GM13977 (cell line): ENCODE results near the gene CACNA1G.

Experiments used
- DNase-seq: peaks from one replicate; pipeline ENCODE4 v3.0.0; 2012; ENCODE audit warnings: low spot score
- in situ Hi-C: fragments of 300-500 bp; cut with MboI; formaldehyde crosslinking; loops from one replicate; pipeline ENCODE4 v1.12.0; 2022; ENCODE audit warnings: low sequenced_read_pairs, low pct_unique_long_range_greater_than_20kb, mixed read lengths, inconsistent platforms; ENCODE audit not compliant: unreplicated experiment
- TF ChIP-seq, protein P1 (sequence below): IDR thresholded peaks from 2 replicates; pipeline ENCODE4 v1.5.1; 2012; ENCODE audit warnings: mild to moderate bottlenecking, control low read depth; ENCODE audit not compliant: insufficient read depth; ENCODE audit errors: extremely low read depth, missing control alignments

The CACNA1G gene

DNA sequence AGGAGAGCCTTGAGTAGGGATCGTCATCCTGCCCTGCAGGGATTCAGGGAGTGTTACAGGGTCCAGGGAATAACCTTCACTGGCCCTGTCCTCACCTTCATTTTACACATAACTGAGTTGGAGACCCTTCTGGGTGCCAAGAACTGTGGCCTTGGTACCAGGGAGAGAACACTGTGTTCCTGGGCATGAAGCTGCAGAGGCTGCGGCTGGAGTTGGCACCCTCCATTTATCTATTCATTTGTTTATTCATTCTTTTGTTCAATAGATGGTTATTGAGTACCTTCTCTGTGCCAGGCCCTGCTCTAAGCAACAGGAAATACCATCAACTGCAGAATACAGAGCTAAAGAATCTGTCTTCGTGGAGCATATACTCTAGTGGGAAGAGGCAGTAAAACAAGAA is 80.8 kb downstream of the CACNA1G start:
- in situ Hi-C loops, result loop anchor here (10.0 kb wide), 1 partner anchor 157 kb away; no protein-coding TSS in a partner anchor
- TF ChIP-seq, protein P1, sequence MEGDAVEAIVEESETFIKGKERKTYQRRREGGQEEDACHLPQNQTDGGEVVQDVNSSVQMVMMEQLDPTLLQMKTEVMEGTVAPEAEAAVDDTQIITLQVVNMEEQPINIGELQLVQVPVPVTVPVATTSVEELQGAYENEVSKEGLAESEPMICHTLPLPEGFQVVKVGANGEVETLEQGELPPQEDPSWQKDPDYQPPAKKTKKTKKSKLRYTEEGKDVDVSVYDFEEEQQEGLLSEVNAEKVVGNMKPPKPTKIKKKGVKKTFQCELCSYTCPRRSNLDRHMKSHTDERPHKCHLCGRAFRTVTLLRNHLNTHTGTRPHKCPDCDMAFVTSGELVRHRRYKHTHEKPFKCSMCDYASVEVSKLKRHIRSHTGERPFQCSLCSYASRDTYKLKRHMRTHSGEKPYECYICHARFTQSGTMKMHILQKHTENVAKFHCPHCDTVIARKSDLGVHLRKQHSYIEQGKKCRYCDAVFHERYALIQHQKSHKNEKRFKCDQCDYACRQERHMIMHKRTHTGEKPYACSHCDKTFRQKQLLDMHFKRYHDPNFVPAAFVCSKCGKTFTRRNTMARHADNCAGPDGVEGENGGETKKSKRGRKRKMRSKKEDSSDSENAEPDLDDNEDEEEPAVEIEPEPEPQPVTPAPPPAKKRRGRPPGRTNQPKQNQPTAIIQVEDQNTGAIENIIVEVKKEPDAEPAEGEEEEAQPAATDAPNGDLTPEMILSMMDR, result no peak
- DNase-seq, result no peak

DNA sequence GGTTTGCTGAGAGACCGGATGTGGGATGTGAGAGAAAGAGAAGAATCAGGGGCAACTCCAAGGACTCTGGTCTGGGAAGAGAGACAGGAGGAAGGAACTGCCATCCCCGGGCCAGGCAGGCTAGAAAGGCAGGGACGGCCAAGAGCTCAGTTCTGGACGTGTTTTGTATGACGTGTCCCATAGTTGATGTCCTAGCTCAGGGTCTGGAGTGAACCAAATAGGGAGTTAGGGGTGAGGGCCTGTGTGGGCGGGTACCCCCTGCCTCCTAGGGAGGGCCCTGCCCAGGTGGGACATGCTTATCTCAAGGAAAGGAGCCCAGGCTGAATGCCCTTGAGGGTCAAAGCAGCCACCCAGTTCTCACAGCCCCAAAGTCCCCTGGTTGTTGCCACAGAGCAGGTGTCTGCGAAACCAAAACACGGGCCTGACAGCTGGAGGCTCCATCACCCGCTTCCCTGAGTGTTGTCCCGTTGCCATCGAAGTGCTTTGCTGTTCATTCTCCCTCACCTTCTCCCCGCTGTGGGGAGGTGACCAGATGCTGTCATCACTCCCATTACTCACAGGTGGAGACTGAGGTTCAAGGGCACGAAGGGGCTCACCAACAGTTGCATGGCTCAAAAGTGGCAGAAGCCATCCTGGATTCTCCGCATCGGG is 81.7 kb downstream of the CACNA1G start:
- no peak for DNase-seq
- in situ Hi-C loops, result loop anchor here (10.0 kb wide), 1 partner anchor 157 kb away; no protein-coding TSS in a partner anchor
- TF ChIP-seq, protein P1, result no peak

DNA sequence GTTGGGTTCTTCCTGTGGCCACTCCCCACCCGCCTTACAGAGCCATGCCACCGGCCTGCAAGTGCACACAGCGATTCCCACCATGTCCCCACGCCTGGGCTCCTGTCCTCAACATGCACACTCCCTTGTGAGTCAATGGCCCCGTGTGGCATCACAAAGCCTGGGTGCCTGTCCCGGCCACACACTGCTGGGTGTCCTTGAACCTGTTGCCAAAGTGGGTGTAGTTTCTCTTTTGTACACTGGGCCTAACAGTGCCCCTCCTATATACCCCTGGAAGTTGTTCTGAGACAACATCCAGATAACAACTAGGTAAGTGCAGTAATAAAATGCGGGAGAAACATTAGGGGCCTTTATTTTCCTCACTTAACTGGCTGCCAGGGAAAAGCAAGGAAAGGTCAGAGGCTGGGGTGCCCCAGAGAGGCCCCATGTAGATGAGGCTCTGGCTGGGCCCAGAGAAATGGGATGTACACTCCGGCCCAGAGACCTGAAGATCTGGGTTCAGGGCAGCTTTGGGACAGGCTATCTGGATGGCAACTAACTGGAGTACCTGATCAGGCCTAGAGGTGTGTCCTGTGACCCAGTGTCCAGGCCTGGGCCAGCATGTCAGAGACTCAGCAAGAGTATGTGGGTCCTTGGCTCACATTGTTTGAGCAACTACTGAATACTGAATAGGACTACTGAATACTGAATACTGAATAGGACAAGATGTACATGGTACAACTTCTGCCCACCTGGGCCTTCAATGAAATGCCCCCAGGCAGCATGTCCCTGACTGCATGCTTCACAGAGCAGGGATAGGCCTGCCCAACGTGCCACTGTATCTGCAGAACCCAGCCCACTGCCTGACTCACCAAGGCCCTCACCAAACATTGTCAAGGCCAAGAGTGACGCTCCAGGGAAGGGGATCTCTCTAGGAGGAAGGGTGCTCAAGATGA is 82.5 kb downstream of the CACNA1G start:
- TF ChIP-seq, protein P1, result no peak
- in situ Hi-C loops, result loop anchor here (10.0 kb wide), 1 partner anchor 158 kb away; no protein-coding TSS in a partner anchor
- no peak for DNase-seq

DNA sequence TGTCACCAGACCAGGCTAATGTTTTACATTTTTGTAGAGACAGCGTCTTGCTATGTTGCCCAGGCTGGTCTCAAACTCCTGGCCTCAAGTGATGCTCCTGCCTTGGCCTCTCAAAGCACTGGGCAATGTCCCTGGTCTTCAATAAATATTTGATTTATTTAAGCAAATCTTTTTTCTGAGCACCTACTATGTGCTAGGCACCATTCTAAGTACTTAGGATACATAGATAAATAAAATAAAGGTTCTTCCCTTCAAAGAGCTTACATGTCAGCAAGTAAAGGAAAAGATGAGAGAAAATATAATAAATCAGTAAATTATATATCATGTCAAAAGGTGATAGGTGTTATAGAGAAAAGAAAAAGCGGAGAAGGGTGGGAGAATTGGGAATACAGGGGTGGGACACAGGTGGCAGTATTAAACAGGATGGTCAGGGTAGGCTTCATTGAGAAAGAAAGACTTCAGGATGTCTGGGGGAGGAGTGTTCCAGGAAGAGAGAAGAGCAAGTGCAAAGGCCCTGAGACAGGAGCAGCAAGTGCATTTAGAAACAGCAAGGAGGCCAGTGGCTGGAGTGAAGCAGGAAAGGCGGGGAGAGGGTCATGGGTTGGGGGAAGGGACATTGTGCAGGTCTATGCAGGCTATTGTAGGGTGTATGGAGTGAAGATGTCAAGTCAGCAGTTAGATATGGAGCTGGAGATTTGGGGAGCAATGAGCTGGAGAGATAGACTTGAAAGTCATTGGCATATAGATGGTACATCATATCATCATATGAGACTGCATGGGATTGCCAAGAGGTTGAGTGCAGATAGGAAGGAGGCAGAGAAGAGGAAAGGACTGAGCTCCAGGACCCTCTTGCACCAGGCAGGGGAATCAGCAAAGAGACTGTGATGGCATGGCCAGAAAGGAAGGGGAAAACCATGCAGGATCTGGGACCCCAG is 85.5 kb downstream of the CACNA1G start:
- no peak for DNase-seq
- TF ChIP-seq, protein P1, result no peak

DNA sequence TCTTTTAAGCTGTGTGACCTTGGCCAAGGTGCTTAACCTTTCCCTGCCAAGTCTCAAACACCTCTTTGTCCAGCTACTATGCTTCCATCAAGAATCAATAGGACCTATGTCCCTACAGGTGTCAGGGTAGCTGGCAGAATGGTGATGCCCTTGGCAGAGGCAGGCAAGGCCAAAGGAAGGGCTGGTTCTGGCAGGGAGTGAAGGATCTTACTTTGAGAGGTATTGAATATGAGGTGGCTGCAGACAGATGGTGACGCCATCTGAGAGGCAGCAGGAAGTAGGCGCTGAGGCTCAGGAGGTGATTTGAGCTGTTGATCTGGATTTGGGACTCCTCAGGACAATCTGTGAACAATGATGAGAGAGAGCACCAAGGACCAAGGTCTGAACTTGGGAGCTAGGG is 86.7 kb downstream of the CACNA1G start:
- in situ Hi-C loops, result loop anchor here (10.0 kb wide), 1 partner anchor 162 kb away; no protein-coding TSS in a partner anchor
- TF ChIP-seq, protein P1, result no peak
- no peak for DNase-seq

More for the DNA sequence above, 85.5 kb downstream of the CACNA1G start:
- in situ Hi-C loops, result loop anchor here (10.0 kb wide), 1 partner anchor 161 kb away; no protein-coding TSS in a partner anchor
